Neural crest cell (in vitro differentiated cells): ENCODE measurements around the gene RTL1. TPM values are rescaled to one million over a fixed set of nuclear protein-coding genes. Genes with fewer than 3 reads are reported as not detected.

Experiments
- DNase-seq: peaks from one replicate; pipeline ENCODE4 v3.0.0; 2021; ENCODE audit warnings: low read depth, mixed read lengths, low spot score
- H3K27ac Mint-ChIP-seq: one replicate; pipeline ENCODE4 v1.8.0; 2021; ENCODE audit warnings: mild to moderate bottlenecking, mixed read lengths; ENCODE audit not compliant: unreplicated experiment
- H3K27me3 Mint-ChIP-seq: 2 replicates; pipeline ENCODE4 v1.8.0; 2021; ENCODE audit warnings: low read depth, mild to moderate bottlenecking, mixed read lengths
- H3K36me3 Mint-ChIP-seq: 2 replicates; pipeline ENCODE4 v1.8.0; 2021; ENCODE audit warnings: low read depth, mild to moderate bottlenecking, mixed read lengths
- H3K4me1 Mint-ChIP-seq: 2 replicates; pipeline ENCODE4 v1.8.0; 2021; ENCODE audit warnings: mixed read lengths
- H3K4me3 Mint-ChIP-seq: one replicate; pipeline ENCODE4 v1.8.0; 2021; ENCODE audit warnings: mild to moderate bottlenecking, mixed read lengths
- H3K9me3 Mint-ChIP-seq: 2 replicates; pipeline ENCODE4 v1.8.0; 2021; ENCODE audit warnings: mixed read lengths
- CTCF ChIP-seq: fragments of 200-600 bp; sonication (generic); conservative IDR thresholded peaks from 2 replicates; pipeline ENCODE4 v1.5.0; 2021; ENCODE audit warnings: antibody characterized with exemption, mild to moderate bottlenecking
- total RNA-seq: library from RNA; stranded (reverse); gene quantifications from 2 replicates; pipeline ENCODE4 v1.2.1, GENCODE V29; 2021

RTL1 gene
- total RNA-seq, 1 donor from 2014 or later, result 0.09 TPM

GRCh38 chr14:100880271-100881101 lies 23.0 kb downstream of the RTL1 start:
- Mint-ChIP-seq H3K27me3 (no peaks in the 10 kb centered on the region), H3K27ac (peak overlapping the region; percentile 52), H3K4me1 (no peaks in the 10 kb centered on the region), H3K4me3 (no peak overlapping the region), H3K36me3 (peaks cover 3% of the 10 kb centered on the region), H3K9me3 (peaks cover 8% of the 10 kb centered on the region)
- DNase-seq, result no peak
- no peak for TF ChIP-seq CTCF

DNA sequence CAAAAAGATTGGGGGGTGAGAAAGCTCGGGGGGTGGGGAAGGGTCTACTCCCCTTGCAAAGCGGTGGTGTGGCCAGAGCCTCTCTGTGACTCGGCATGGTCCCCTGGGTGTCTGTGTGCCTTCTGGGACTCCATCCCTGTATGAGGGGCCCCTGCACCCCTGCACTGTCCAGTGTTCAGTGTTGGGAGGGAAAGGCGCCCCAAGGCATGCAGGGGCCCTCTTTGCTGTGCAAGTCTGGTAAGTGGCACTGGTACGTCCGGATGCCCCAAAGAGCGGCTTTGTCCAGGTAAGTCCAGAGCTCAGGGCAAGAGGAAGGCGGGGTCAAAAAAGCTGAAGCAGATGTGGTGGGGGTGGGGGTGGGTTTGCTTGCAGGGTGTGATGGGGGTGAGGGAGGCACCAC lies 23.7 kb downstream of the RTL1 start:
- TF ChIP-seq CTCF, result no peak
- no peak overlapping the region for H3K4me3 Mint-ChIP-seq

GRCh38 chr14:100879194-100879593 lies 24.3 kb downstream of the RTL1 start:
- no peak overlapping the region for H3K4me3 Mint-ChIP-seq
- H3K27ac Mint-ChIP-seq, result no peak overlapping the region
- H3K4me1 Mint-ChIP-seq, result no peaks in the 10 kb centered on the region
- peaks cover 5% of the 10 kb centered on the region for H3K9me3 Mint-ChIP-seq
- no peaks in the 10 kb centered on the region for H3K27me3 Mint-ChIP-seq
- H3K36me3 Mint-ChIP-seq, result peaks cover 3% of the 10 kb centered on the region
- TF ChIP-seq CTCF, result no peak
- no peak for DNase-seq

More for the DNA sequence above, 23.7 kb downstream of the RTL1 start:
- Mint-ChIP-seq H3K27ac (no peak overlapping the region), H3K9me3 (peaks cover 7% of the 10 kb centered on the region), H3K27me3 (no peaks in the 10 kb centered on the region), H3K36me3 (peaks cover 3% of the 10 kb centered on the region), H3K4me1 (no peaks in the 10 kb centered on the region)
- no peak for DNase-seq

- peaks cover 3% of the 10 kb centered on the region for H3K36me3 Mint-ChIP-seq
- H3K4me3 Mint-ChIP-seq, result no peak overlapping the region
- no peaks in the 10 kb centered on the region for H3K4me1 Mint-ChIP-seq
- DNase-seq, result no peak
- H3K27me3 Mint-ChIP-seq, result no peaks in the 10 kb centered on the region
- peaks cover 4% of the 10 kb centered on the region for H3K9me3 Mint-ChIP-seq
- TF ChIP-seq CTCF, result no peak
- H3K27ac Mint-ChIP-seq, result peak overlapping the region; percentile 71
These were observed 25.0 kb downstream of the RTL1 start for GRCh38 chr14:100878271-100879146.

- Mint-ChIP-seq H3K36me3 (no peaks in the 10 kb centered on the region), H3K9me3 (peaks cover 10% of the 10 kb centered on the region), H3K27me3 (no peaks in the 10 kb centered on the region), H3K4me1 (no peaks in the 10 kb centered on the region), H3K4me3 (no peak overlapping the region), H3K27ac (no peak overlapping the region)
- DNase-seq, result no peak
- TF ChIP-seq CTCF, result no peak
These were observed 27.5 kb downstream of the RTL1 start for GRCh38 chr14:100875861-100876590.
